PC-9 (cell line): ENCODE results near the gene CARNS1. TPM values are rescaled to one million over a fixed set of nuclear protein-coding genes. Genes with fewer than 3 reads are reported as not detected.

Experiments used
- BruUV-seq: library from RNA; stranded (reverse); fragments of 400-500 nt; replicated peaks from 2 replicates; lab custom pipeline; 2021; lab: Mats Ljungman, UMichigan
- CTCF ChIA-PET: fragments of 300-600 bp; sonication (Branson Sonifier 250); formaldehyde crosslinking; loops from one replicate; lab custom pipeline; 2022; ENCODE audit warnings: antibody characterized with exemption; lab: Charles Lee
- POLR2A ChIA-PET: fragments of 300-600 bp; sonication (Branson Sonifier 250); formaldehyde crosslinking; loops from one replicate; lab custom pipeline; 2022; ENCODE audit warnings: antibody characterized with exemption; ENCODE audit not compliant: unreplicated experiment; lab: Charles Lee
- DNase-seq, 2 experiments: peaks; one replicate each; pipeline versions ENCODE4 v3.0.0 to v3.0.0-alpha.2; 2015 to 2022; ENCODE audit warnings: mixed read lengths in 1 of 2
- H2AFZ ChIP-seq: fragments of 200-600 bp; sonication (generic); 2 replicates; pipeline ENCODE4 v1.8.1; 2017; ENCODE audit warnings: antibody characterized with exemption
- H3F3A ChIP-seq: fragments of 200-600 bp; sonication (generic); 2 replicates; pipeline ENCODE4 v1.8.1; 2017; ENCODE audit warnings: antibody characterized with exemption, mild to moderate bottlenecking, low read depth; ENCODE audit not compliant: insufficient read depth
- H3K27ac ChIP-seq: fragments of 200-600 bp; sonication (generic); 2 replicates; pipeline ENCODE4 v1.6.1; 2016; ENCODE audit warnings: mixed run types
- H3K27me3 ChIP-seq: fragments of 200-600 bp; sonication (generic); 2 replicates; pipeline ENCODE4 v1.6.1; 2016; ENCODE audit warnings: low read depth, mixed run types; ENCODE audit not compliant: insufficient read depth
- H3K36me3 ChIP-seq: fragments of 200-600 bp; sonication (generic); 2 replicates; pipeline ENCODE4 v1.6.1; 2016; ENCODE audit warnings: low read depth, mixed run types
- H3K4me1 ChIP-seq: fragments of 200-600 bp; sonication (generic); replicated peaks from 2 replicates; pipeline ENCODE4 v1.6.1; 2016; ENCODE audit warnings: mixed run types; ENCODE audit not compliant: insufficient read depth
- H3K4me2 ChIP-seq: fragments of 200-600 bp; sonication (generic); 2 replicates; pipeline ENCODE4 v1.6.1; 2017; ENCODE audit warnings: mixed run types
- H3K4me3 ChIP-seq: fragments of 200-600 bp; sonication (generic); 2 replicates; pipeline ENCODE4 v1.6.1; 2016; ENCODE audit warnings: mixed run types
- H3K79me2 ChIP-seq: fragments of 200-600 bp; sonication (generic); 2 replicates; pipeline ENCODE4 v1.6.1; 2017; ENCODE audit warnings: low read depth, mixed run types
- H3K9me2 ChIP-seq: fragments of 200-600 bp; sonication (generic); 2 replicates; pipeline ENCODE4 v1.8.1; 2017; ENCODE audit warnings: mild to moderate bottlenecking; ENCODE audit not compliant: insufficient read depth
- H3K9me3 ChIP-seq: fragments of 200-600 bp; sonication (generic); 2 replicates; pipeline ENCODE4 v1.8.1; 2016; ENCODE audit warnings: low read depth; ENCODE audit not compliant: insufficient read depth
- H4K20me1 ChIP-seq: fragments of 200-600 bp; sonication (generic); 2 replicates; pipeline ENCODE4 v1.8.1; 2017; ENCODE audit not compliant: insufficient read depth
- EZH2 ChIP-seq: fragments of 200-600 bp; sonication (generic); IDR thresholded peaks from 2 replicates; pipeline ENCODE4 v1.8.0; 2017; ENCODE audit warnings: antibody characterized with exemption, low read depth
- intact Hi-C: fragments of 100-400 bp; cut with micrococcal nuclease; formaldehyde crosslinking; loops from one replicate; pipeline ENCODE4 v1.10.0; 2022; ENCODE audit not compliant: unreplicated experiment
- total RNA-seq: library from RNA; stranded (reverse); gene quantifications from 2 replicates; pipeline ENCODE4 v1.2.3, GENCODE V29; 2021
- TF ChIP-seq, protein P1 (sequence below): fragments of 200-600 bp; sonication (generic); conservative IDR thresholded peaks from 2 replicates; pipeline ENCODE4 v1.6.1; 2017; ENCODE audit warnings: mixed run types, antibody characterized with exemption, mild to moderate bottlenecking, moderate library complexity

CARNS1 gene
- total RNA-seq, 1 experiment from 2014 or later: 0.15 TPM

DNA sequence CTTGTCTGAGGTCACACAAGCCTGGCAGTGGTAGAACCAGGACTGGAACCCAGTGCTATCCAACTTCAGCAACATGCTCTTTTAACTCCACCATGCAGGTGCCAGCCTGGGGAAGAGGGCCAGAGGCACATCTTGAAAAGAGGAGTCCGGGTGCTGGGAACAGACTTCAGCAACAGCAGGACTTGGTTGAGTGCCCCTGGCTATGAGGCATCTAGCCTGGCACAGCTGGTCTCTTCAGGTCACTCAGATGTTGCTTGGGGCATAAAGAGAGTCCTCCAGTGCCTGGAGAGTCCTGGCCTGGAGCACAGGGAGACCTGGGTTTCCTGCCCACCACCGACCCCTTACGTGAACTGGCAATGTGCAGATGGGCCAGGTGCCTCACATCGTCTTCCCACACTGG, 36.9 kb upstream of the CARNS1 start:
- Histone ChIP-seq H3K79me2 (peaks cover 21% of the 10 kb centered on the region), H3F3A (peaks cover 73% of the 10 kb centered on the region), H3K36me3 (no peaks in the 10 kb centered on the region), H3K9me2 (no peaks in the 10 kb centered on the region), H3K4me3 (peak overlapping the region; percentile 28; the same call in 1 of the 2 replicates), H3K27me3 (no peaks in the 10 kb centered on the region), H3K4me1 (peaks cover 82% of the 10 kb centered on the region), H4K20me1 (no peaks in the 10 kb centered on the region), H3K9me3 (no peaks in the 10 kb centered on the region), H3K4me2 (peak overlapping the region; percentile 94), H3K27ac (peak overlapping the region; percentile 99), H2AFZ (no peak overlapping the region)
- CTCF ChIA-PET: interaction anchor here (4.7 to 6.6 kb wide), 3 partner anchors 22 to 33 kb away, joined by 21 to 174 read pairs (median 55); partner anchors contain the start of gene POLD4
- TF ChIP-seq, protein P1, sequence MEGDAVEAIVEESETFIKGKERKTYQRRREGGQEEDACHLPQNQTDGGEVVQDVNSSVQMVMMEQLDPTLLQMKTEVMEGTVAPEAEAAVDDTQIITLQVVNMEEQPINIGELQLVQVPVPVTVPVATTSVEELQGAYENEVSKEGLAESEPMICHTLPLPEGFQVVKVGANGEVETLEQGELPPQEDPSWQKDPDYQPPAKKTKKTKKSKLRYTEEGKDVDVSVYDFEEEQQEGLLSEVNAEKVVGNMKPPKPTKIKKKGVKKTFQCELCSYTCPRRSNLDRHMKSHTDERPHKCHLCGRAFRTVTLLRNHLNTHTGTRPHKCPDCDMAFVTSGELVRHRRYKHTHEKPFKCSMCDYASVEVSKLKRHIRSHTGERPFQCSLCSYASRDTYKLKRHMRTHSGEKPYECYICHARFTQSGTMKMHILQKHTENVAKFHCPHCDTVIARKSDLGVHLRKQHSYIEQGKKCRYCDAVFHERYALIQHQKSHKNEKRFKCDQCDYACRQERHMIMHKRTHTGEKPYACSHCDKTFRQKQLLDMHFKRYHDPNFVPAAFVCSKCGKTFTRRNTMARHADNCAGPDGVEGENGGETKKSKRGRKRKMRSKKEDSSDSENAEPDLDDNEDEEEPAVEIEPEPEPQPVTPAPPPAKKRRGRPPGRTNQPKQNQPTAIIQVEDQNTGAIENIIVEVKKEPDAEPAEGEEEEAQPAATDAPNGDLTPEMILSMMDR: no peak
- no peak for TF ChIP-seq EZH2
- DNase-seq: no peak
- BruUV-seq: TSS peak; percentile 76
- POLR2A ChIA-PET: interaction anchor here (0.5 to 1.4 kb wide), 4 partner anchors 21 to 1520 kb away, joined by 3 to 11 read pairs (median 5); partner anchors contain the start of gene POLD4
- intact Hi-C loops: loop anchor here (5.0 to 10.0 kb wide), 3 partner anchors 134 to 534 kb away; partner anchors contain the start of genes RCE1 and RHOD

DNA sequence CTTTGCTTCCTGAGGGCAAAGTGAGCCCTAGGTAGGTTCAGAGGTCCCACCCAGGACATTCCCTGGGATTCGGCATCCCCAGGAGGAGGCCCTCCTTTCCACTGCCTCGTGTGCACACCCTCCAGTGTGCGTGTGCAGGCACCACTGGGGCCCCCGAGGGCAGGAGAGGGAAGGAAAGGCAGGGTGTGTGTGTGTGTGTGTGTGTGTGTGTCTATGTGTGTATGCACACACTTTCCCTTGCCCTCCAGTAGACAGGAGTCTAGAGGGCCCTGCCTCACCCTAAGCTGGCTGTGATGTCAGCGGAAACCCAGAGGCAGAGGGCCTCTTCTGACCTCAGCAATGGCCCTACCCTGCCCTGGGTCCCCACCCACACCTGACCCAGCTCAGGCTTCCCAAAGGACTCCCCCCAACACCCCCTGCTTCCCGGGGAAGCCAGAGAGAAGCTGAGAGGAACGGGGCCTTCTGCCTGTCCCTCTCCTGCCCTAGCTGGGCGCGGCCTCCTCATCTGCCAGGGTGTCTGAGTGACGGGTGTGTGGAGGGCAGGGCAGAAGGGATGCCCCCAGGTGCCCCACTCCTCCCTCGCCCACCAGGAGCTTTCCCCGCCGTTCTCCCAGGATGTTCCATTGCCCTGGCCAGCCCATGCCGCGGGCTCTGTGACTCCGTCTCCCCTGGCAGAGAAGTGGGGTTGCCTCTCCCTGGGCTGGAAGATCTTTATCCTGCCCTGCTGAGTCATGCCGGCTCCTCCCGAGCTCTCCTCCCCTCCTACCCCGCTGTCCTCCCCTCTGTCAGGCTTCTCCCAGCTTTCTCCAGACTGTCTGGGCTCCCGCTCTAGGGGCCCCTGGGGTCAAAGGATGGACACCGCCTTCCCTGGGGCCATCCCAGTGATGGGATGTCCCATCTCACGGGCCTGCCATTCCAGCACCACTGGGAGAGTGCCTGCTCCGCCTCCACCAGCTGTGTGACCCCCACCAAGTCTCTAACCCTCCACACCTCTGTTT, 36.1 kb upstream of the CARNS1 start:
- ChIA-PET POLR2A (interaction anchor here (0.5 to 1.4 kb wide), 12 partner anchors 13 to 1521 kb away, joined by 3 to 11 read pairs (median 3); partner anchors contain the start of gene PPP1CA), CTCF (interaction anchor here (0.6 to 6.6 kb wide), 6 partner anchors 8 to 116 kb away, joined by 3 to 174 read pairs (median 16); partner anchors contain the start of gene POLD4)
- no peaks in the 10 kb centered on the region for H3K9me3 ChIP-seq
- peaks cover 83% of the 10 kb centered on the region for H3K4me1 ChIP-seq
- DNase-seq: peak; percentile 79 to 93
- H3K79me2 ChIP-seq: peaks cover 21% of the 10 kb centered on the region; the same call in 1 of the 2 replicates
- H2AFZ ChIP-seq: no peak overlapping the region
- H3K4me2 ChIP-seq: peak overlapping the region; percentile 94
- no peak for TF ChIP-seq EZH2
- TF ChIP-seq, protein P1: no peak
- H4K20me1 ChIP-seq: no peaks in the 10 kb centered on the region
- H3K9me2 ChIP-seq: no peaks in the 10 kb centered on the region
- H3K27ac ChIP-seq: peak overlapping the region; percentile 99
- no peaks in the 10 kb centered on the region for H3K36me3 ChIP-seq
- no TSS peak for BruUV-seq
- peaks cover 73% of the 10 kb centered on the region for H3F3A ChIP-seq
- intact Hi-C loops: loop anchor here (5.0 to 10.0 kb wide), 4 partner anchors 117 to 535 kb away; partner anchors contain the start of genes RCE1 and RHOD
- peak overlapping the region; percentile 28; the same call in 1 of the 2 replicates for H3K4me3 ChIP-seq
- no peaks in the 10 kb centered on the region for H3K27me3 ChIP-seq
